Heart left ventricle (tissue), 13 donors: Measurements from ENCODE around the gene MYBPC1.

Experiments
- POLR2A ChIP-seq, 2 donors: fragments of 450-650 bp; IDR thresholded peaks; one replicate each; pipeline ENCODE4 v1.6.1; 2017; ENCODE audit warnings: antibody characterized with exemption in 2 of 2, mild to moderate bottlenecking in 2 of 2, moderate library complexity in 2 of 2
- TF ChIP-seq, protein P1 (sequence below), 12 donors: fragments of 200-600 bp; sonication (generic) in 4 of 12; IDR thresholded peaks; one replicate each; pipeline versions ENCODE4 v1.5.0 to v1.8.0; 2018 to 2022; ENCODE audit warnings: antibody characterized with exemption in 12 of 12, mild to moderate bottlenecking in 5 of 12
- donor health status: ischemic (EF 13 %, LVEDD 7.1; RV severe dilation, severe dysfunction).
- donor health status: DM: no; HTN: yes; CAD: no.
- donor health status: DM: no; HTN: no; CAD: no.
- donor health status: ischemic (EF 25% LVEDD 6.9; RV normal size, moderate dysfunction).
- donor health status: ischemic (EF 25% LVEDD 5.7; RV mildly dilated, moderate dysfunction).
- donor health status: ischemic (EF 35%, LVEDD 5.7; RV mildly dilated, moderate dysfunction).
- donor health status: nonischemic (EF 11% LVEDD 7.7; RV severe dilation, severe dysfunction).
- donor health status: DM: yes; HTN: yes; CAD: no.
- donor health status: PGD.
- donor health status: ischemic (EF 29% LVEDD 5.4; RV normal size, mild dysfunction).
- donor health status: nonischemic (EF 23%, LVEDD 6.1; RV moderate dilation, normal function).

DNA sequence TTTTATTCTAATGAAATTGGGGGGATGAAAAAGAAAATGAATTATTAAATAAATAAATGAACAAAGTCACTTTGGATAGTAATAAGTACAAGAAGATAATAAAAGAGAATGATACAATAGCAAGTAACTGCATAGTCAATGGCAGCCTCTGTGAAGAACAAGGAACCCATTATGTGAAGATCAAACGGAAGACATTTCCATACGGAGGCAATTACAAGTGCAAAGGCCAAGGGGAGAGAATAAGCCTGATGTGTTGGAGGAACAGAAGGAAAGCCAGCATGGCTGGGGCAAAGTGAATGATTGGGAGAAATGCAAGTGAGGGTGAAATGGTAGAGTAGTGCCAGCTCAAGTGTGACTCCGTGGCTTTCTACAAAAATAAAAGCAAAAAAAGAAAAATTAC lies 58.7 kb downstream of the MYBPC1 start:
- TF ChIP-seq, protein P1, sequence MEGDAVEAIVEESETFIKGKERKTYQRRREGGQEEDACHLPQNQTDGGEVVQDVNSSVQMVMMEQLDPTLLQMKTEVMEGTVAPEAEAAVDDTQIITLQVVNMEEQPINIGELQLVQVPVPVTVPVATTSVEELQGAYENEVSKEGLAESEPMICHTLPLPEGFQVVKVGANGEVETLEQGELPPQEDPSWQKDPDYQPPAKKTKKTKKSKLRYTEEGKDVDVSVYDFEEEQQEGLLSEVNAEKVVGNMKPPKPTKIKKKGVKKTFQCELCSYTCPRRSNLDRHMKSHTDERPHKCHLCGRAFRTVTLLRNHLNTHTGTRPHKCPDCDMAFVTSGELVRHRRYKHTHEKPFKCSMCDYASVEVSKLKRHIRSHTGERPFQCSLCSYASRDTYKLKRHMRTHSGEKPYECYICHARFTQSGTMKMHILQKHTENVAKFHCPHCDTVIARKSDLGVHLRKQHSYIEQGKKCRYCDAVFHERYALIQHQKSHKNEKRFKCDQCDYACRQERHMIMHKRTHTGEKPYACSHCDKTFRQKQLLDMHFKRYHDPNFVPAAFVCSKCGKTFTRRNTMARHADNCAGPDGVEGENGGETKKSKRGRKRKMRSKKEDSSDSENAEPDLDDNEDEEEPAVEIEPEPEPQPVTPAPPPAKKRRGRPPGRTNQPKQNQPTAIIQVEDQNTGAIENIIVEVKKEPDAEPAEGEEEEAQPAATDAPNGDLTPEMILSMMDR (IDR thresholded peaks at IDR 0.05) = no peak
- TF ChIP-seq POLR2A (IDR thresholded peaks at IDR 0.05) = no peak
